ENCODE data around the gene RNF7.
"Not testable (repeated sequence)": the region's sequence is repeated elsewhere in the genome, so short reads cannot be mapped to it uniquely, and the experiment has no call there.

Gene RNF7

GRCh38 chr3:141738022-141738890, at the start of gene RNF7:
TSS of gene RNF7 (plus strand) at chr3:141738298. CDS start at chr3:141738342, 44 bp downstream.
- peak; percentile 90 to 96 (median 95) for DNase-seq (ENCODE audit: low read depth in 3 of 3, low spot score in 1 of 3)

GRCh38 chr3:141690431-141691072, 47.5 kb upstream of the RNF7 start:
- no peak for DNase-seq (ENCODE audit: low read depth in 3 of 3, low spot score in 1 of 3)

- not testable (repeated sequence) for DNase-seq (ENCODE audit: low read depth in 3 of 3, low spot score in 1 of 3)
Observed at GRCh38 chr3:141691471-141691870, 46.6 kb upstream of the RNF7 start.

- not testable (repeated sequence) for DNase-seq (ENCODE audit: low read depth in 3 of 3, low spot score in 1 of 3)
Observed at GRCh38 chr3:141692973-141693372, 45.1 kb upstream of the RNF7 start.

- DNase-seq (ENCODE audit: low read depth in 3 of 3, low spot score in 1 of 3): no peak
Observed at GRCh38 chr3:141699324-141699723, 38.8 kb upstream of the RNF7 start.

- DNase-seq (ENCODE audit: low read depth in 3 of 3, low spot score in 1 of 3): no peak
Observed at GRCh38 chr3:141699897-141700296, 38.2 kb upstream of the RNF7 start.

- not testable (repeated sequence) for DNase-seq (ENCODE audit: low read depth in 3 of 3, low spot score in 1 of 3)
Observed at GRCh38 chr3:141703367-141703766, 34.7 kb upstream of the RNF7 start.

- DNase-seq (ENCODE audit: low read depth in 3 of 3, low spot score in 1 of 3): no peak
Observed at GRCh38 chr3:141707741-141708203, 30.3 kb upstream of the RNF7 start.

GRCh38 chr3:141708367-141708766, 29.7 kb upstream of the RNF7 start:
- DNase-seq (ENCODE audit: low read depth in 3 of 3, low spot score in 1 of 3): no peak

GRCh38 chr3:141709126-141709770, 28.9 kb upstream of the RNF7 start:
- no peak for DNase-seq (ENCODE audit: low read depth in 3 of 3, low spot score in 1 of 3)

- no peak for DNase-seq (ENCODE audit: low read depth in 3 of 3, low spot score in 1 of 3)
Observed at GRCh38 chr3:141710121-141710520, 28.0 kb upstream of the RNF7 start.

GRCh38 chr3:141710888-141711616, 27.0 kb upstream of the RNF7 start:
- no peak for DNase-seq (ENCODE audit: low read depth in 3 of 3, low spot score in 1 of 3)

GRCh38 chr3:141714671-141715070, 23.4 kb upstream of the RNF7 start:
- DNase-seq (ENCODE audit: low read depth in 3 of 3, low spot score in 1 of 3): no peak

GRCh38 chr3:141722081-141722480, 16.0 kb upstream of the RNF7 start:
- no peak for DNase-seq (ENCODE audit: low read depth in 3 of 3, low spot score in 1 of 3)

GRCh38 chr3:141722648-141723047, 15.4 kb upstream of the RNF7 start:
- DNase-seq (ENCODE audit: low read depth in 3 of 3, low spot score in 1 of 3): no peak

- DNase-seq (ENCODE audit: low read depth in 3 of 3, low spot score in 1 of 3): no peak
Observed at GRCh38 chr3:141723255-141723654, 14.8 kb upstream of the RNF7 start.

GRCh38 chr3:141724186-141724585, 13.9 kb upstream of the RNF7 start:
- DNase-seq (ENCODE audit: low read depth in 3 of 3, low spot score in 1 of 3): no peak

GRCh38 chr3:141725036-141725435, 13.1 kb upstream of the RNF7 start:
- no peak for DNase-seq (ENCODE audit: low read depth in 3 of 3, low spot score in 1 of 3)

- DNase-seq (ENCODE audit: low read depth in 3 of 3, low spot score in 1 of 3): no peak
Observed at GRCh38 chr3:141726483-141726882, 11.6 kb upstream of the RNF7 start.

- no peak for DNase-seq (ENCODE audit: low read depth in 3 of 3, low spot score in 1 of 3)
Observed at GRCh38 chr3:141728355-141728892, 9.7 kb upstream of the RNF7 start.

- DNase-seq (ENCODE audit: low read depth in 3 of 3, low spot score in 1 of 3): no peak
Observed at GRCh38 chr3:141729240-141729639, 8.9 kb upstream of the RNF7 start.

Data from stimulated activated CD4-positive, alpha-beta T cell treated with anti-CD3 and anti-CD28 coated beads, TNF-alpha, amount 100 ng/mL, for 1 hour (primary cell).